GM12873 (cell line): ENCODE measurements around the gene TMEM132D.

Experiments used
- TF ChIP-seq, protein P1 (sequence below): IDR thresholded peaks from 2 replicates; pipeline ENCODE4 v1.5.1; 2012; ENCODE audit warnings: low read depth, mild to moderate bottlenecking, moderate library complexity, low read length, control low read depth; ENCODE audit not compliant: insufficient read depth; ENCODE audit errors: missing control alignments

The TMEM132D gene

DNA sequence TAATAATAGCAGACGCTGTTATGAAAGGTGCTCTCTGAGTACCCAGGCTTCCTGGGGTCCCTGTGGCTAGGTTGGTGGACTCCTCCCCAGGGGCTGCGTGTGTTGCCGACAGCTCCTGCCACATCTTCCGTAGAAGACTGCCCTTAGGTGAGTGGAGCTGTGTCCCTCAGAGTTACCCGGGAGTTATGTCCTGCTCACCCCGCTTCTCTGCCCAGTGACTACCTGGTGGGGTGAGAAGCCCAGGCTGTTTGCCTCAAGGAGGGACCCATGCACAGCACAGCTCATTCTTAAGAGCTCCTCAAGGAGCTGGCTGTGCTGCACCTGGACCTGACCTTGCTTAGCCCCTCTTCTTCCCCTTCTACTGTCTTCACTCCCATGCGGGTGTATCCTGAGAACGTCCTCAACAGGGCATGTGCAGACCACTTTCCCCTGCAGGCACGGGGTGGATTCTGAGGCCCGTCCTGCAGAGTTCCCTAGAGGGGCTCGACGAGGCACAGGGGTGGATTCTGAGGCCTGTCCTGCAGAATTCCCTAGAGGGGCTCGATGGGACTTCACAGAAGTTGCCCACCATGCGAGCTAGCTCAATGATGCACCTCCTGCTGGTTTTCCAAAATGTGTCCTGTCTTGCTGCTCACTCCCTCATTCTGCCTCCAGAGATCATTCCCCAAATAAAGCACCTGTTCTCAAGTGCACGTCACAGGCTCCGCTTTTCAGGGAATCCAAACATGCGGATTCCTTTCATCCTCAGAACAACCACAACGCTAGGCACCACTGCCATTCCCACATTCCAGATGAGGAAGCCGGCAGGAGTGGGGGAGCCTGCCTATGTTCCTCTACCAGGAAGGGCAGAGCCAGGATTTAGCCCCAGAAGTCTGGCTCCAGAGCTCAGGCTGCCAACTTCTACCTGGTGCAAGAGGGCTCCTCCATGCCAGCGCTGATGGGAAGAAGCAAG, 818.7 kb downstream of the TMEM132D start:
- TF ChIP-seq, protein P1, sequence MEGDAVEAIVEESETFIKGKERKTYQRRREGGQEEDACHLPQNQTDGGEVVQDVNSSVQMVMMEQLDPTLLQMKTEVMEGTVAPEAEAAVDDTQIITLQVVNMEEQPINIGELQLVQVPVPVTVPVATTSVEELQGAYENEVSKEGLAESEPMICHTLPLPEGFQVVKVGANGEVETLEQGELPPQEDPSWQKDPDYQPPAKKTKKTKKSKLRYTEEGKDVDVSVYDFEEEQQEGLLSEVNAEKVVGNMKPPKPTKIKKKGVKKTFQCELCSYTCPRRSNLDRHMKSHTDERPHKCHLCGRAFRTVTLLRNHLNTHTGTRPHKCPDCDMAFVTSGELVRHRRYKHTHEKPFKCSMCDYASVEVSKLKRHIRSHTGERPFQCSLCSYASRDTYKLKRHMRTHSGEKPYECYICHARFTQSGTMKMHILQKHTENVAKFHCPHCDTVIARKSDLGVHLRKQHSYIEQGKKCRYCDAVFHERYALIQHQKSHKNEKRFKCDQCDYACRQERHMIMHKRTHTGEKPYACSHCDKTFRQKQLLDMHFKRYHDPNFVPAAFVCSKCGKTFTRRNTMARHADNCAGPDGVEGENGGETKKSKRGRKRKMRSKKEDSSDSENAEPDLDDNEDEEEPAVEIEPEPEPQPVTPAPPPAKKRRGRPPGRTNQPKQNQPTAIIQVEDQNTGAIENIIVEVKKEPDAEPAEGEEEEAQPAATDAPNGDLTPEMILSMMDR, result no peak

DNA sequence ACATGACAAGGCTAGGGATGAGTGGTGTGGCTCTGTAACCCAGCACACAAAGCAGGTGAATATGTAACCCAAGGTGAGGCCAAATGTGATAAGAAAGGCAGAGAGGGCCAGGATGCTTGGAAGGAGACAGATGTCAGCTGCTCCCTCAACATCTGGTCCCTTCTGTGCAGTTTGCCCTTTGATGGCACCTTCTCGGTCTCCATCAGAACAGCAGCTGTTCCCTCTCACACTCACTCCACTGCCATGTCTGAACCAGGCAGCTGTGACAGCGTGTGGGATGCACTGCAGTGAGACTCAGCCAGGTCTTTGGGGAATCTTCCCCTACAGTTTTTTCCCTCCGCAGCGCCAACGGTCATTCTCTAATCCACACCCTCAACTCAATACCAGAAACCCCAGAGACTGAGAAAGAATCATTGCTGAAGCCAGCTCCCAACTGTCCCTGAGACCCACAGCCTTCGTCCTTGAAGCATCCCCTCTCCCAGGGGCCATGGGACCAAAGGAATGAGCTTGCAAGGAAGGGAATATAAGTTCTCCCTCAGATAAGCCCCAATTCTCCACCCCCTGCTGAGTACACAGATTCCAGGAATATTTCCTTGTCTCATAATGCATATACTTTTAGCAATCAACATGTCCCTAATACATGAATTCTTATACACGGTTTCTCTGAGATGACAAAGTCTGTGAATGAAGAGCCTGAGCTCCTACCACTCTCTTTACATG, 820.5 kb downstream of the TMEM132D start:
- TF ChIP-seq, protein P1, result no peak

DNA sequence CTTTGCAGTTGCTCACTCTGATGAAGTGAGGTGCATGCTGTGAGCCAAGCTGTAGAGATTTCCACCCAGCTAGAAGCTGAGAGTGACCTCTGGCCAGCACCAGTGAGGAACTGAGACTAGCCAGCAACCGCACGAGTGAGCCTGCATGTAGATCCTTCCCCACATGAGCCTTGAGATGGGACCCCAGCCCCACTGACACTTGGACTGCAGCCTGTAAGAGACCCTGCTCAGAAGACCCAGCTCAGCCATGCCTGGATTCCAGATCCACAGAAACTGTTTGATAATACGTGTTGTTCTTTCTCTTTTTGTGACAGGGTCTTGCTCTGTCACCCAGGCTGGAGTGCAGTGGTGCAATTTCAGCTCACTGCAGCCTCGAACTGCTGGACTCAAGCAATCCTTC, 821.4 kb downstream of the TMEM132D start:
- TF ChIP-seq, protein P1, result no peak

DNA sequence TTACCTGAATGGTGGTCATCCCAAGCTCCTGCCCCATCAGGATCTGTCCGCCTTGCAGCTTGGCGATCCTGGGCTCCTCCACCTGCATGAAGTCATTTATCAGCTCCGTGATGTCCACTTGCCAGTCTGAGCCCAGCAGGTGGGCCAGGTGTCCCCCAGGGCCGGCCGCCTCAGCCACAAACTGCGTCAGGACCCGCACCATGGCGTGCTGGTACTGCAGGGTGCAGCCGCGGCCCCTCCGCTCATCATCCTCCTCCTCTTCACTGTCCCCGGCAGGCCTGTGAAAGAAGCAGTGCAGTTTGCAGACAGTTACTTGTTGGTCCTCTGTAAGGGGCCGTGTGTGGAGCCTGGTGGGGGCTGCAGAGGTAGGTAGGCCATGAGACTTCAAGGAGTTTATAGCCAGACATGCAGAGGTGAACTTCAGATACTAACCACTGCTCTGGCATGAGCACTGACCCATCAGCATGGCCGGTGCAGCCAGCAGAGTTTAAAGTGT, 822.0 kb downstream of the TMEM132D start:
- TF ChIP-seq, protein P1, result no peak

DNA sequence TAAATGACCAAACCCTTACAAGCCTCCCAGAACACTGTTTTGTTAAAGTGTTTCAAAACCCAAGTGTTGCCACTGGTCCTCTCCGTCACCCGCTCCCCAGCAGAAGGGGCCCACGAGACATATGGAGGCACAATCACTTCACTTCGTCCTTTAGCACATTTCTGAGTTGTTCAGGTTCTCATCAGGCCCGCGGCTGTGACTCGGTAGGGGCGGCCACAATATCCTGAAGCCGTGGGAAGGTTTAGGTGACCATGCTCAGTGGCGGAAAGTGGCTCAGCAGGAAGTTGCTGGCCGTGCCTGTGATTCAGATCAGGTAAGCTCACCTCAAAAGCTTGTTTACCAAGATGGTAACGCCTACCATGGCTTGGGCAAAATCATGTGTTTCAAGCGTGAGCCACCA, 823.0 kb downstream of the TMEM132D start:
- TF ChIP-seq, protein P1, result no peak

DNA sequence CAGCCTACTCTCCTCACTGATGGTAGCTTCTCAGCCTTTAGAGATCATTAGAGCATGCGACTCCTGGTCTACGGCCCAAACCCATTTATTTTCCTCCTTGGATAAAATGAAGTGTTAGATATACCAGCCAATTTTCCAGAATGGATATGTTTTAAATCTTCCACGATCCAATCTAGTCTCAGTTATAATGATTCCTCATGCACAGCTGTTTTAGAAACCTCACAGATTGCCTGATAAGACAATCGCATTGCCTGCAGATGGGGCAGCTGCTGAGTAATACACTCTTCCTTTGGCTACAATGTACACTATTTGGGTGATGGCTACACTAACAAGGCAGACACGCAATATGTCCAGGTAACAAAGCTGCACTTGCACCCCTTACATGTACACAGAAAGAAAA, 823.4 kb downstream of the TMEM132D start:
- TF ChIP-seq, protein P1, result no peak

DNA sequence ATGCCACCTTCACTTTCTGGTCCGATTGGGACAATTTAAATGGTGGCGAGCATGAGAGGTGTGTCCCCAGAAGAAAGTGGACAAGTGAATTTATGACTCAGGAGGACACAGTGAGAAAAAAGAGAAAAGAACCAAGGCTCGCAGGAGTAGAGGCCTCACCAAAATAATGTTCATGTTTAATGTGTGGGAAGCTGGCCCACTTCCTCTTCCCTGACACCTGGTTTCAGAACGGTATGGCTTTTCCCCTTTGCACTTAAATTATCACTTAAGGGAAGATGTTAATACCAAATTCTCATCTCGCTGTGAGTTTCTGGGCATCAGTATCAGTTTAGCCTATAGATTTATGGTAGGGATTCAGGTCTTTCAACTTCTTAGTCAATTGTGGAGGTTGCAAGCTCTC, 824.1 kb downstream of the TMEM132D start:
- TF ChIP-seq, protein P1, result no peak
